Limb (tissue), 2 donors: Measurements from ENCODE around the gene EXOC5.

ENCODE experiments used
- DNase-seq, 2 donors: peaks; one replicate each; pipeline ENCODE4 v3.0.0-alpha.2; 2016; ENCODE audit errors: extremely low spot score in 2 of 2

Gene EXOC5

GRCh38 chr14:57268161-57269069, at the start of gene EXOC5, which contains the start of gene AP5M1:
TSS of gene EXOC5 (minus strand) at chr14:57268905. CDS start at chr14:57268648, 257 bp downstream.
TSS of gene AP5M1 (plus strand) at chr14:57268971. CDS start at chr14:57269315, 344 bp downstream.
- peak; percentile 93 for DNase-seq

GRCh38 chr14:57317248-57317833, 48.6 kb upstream of the EXOC5 start:
- peak; percentile 74 to 76 for DNase-seq

GRCh38 chr14:57314396-57315089, 45.8 kb upstream of the EXOC5 start:
- no peak for DNase-seq

GRCh38 chr14:57302883-57303282, 34.2 kb upstream of the EXOC5 start:
- DNase-seq = no peak

- DNase-seq = no peak
Measured at GRCh38 chr14:57299511-57299910, 30.8 kb upstream of the EXOC5 start.

- DNase-seq = peak in 1 of 2 donors; percentile 16
Measured at GRCh38 chr14:57297852-57298251, 29.1 kb upstream of the EXOC5 start.

DNA sequence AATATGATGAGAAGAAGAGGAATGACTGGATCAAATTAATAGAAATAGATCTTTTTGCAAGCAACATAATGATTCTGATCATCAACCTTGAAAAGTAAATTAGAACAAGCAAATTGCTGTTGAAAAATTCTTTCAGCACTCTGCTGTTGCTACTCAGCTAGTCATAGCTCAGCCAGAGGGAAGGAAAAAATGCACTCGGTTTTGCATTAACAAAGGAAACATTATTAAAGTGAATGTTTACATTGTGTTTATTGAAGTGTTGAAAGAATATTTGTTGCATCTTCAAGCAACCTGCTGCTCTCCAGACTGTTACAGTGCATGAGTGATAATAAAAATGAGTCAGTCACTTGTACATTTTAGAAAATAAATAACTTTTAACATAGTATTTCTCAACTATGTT, 26.5 kb upstream of the EXOC5 start:
- no peak for DNase-seq

- no peak for DNase-seq
Measured at GRCh38 chr14:57293866-57294837, 25.4 kb upstream of the EXOC5 start.

GRCh38 chr14:57291692-57292647, 23.3 kb upstream of the EXOC5 start:
- no peak for DNase-seq

- no peak for DNase-seq
Measured at GRCh38 chr14:57290751-57291150, 22.0 kb upstream of the EXOC5 start.

- no peak for DNase-seq
Measured at GRCh38 chr14:57287745-57288144, 19.0 kb upstream of the EXOC5 start.

GRCh38 chr14:57277062-57277461, 8.4 kb upstream of the EXOC5 start:
- no peak for DNase-seq

- no peak for DNase-seq
Measured at GRCh38 chr14:57275023-57275664, 6.4 kb upstream of the EXOC5 start.

DNA sequence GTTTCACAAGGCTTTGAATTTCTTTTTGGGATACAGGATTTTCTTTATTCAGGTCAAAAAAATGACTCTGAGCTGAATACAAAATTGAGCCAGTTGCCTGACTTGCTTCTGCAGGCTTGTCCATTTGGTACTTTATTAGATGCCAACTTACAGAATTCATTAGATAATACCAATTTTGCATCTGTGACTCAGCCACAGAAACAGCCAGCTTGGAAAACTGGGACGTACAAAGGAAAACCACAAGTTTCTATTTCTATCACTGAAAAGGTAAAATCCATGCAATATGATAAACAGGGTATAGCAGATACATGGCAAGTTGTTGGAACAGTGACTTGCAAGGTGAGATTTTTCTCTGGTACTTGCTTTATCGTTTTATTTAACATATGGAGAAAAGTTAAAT, 5.8 kb upstream of the EXOC5 start:
- no peak for DNase-seq

GRCh38 chr14:57273236-57273635, 4.5 kb upstream of the EXOC5 start:
- DNase-seq = no peak

DNA sequence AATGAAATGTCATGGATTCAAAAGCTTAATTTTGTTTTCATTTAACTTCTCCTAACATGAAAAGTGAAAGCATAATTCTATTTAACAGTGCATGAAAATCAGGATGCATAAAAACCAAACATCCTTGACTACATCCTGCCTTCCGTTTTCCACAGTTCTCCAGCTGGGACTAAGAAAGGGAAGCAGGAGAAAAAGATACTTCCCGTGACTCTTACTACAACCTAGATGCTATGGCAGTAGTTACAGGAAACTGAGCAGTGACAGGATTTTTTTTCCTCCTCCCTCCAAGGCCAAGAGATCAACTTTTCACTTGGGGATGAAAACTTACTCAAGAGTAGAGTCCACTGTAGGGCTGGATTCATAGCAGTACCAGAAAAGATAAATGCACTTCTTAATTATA, 2.6 kb downstream of the EXOC5 start:
- DNase-seq = no peak

GRCh38 chr14:57262117-57262516, 6.6 kb downstream of the EXOC5 start:
- no peak for DNase-seq

GRCh38 chr14:57261604-57262003, 7.1 kb downstream of the EXOC5 start:
- no peak for DNase-seq

- DNase-seq = no peak
Measured at GRCh38 chr14:57259672-57260071, 9.0 kb downstream of the EXOC5 start.
